ENCODE measurements around the gene UQCC5. TPM values are rescaled to one million over a fixed set of nuclear protein-coding genes. Genes with fewer than 3 reads are reported as not detected.

UQCC5 gene
- total and polyA plus RNA-seq, 8 donors = 1.3 to 58.5 (median 24.0) TPM; not detected in 2

GRCh38 chr3:52521488-52521824 is 14.9 kb upstream of the UQCC5 start:
- Histone ChIP-seq H3K4me1 (peaks cover 0 to 28% (median 20%) of the 10 kb centered on the region in 4 donors), H3K36me3 (peaks cover 0 to 62% (median 31%) of the 10 kb centered on the region in 4 donors), H3K4me3 (no peak overlapping the region), H3K9me3 (no peaks in the 10 kb centered on the region), H3K27me3 (no peaks in the 10 kb centered on the region), H3K27ac (no peak overlapping the region)
- WGBS, 5 donors = 84 to 92% (median 89%) methylated on average over 6 to 8 of the region's 8 CpGs
- intact Hi-C loops (cut with DNase I; ENCODE audit: low total_unique reads) = no loop called here
- TF ChIP-seq, protein P1, sequence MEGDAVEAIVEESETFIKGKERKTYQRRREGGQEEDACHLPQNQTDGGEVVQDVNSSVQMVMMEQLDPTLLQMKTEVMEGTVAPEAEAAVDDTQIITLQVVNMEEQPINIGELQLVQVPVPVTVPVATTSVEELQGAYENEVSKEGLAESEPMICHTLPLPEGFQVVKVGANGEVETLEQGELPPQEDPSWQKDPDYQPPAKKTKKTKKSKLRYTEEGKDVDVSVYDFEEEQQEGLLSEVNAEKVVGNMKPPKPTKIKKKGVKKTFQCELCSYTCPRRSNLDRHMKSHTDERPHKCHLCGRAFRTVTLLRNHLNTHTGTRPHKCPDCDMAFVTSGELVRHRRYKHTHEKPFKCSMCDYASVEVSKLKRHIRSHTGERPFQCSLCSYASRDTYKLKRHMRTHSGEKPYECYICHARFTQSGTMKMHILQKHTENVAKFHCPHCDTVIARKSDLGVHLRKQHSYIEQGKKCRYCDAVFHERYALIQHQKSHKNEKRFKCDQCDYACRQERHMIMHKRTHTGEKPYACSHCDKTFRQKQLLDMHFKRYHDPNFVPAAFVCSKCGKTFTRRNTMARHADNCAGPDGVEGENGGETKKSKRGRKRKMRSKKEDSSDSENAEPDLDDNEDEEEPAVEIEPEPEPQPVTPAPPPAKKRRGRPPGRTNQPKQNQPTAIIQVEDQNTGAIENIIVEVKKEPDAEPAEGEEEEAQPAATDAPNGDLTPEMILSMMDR (IDR thresholded peaks at IDR 0.05) = no peak
- TF ChIP-seq EP300 (IDR thresholded peaks at IDR 0.05) = no peak
- no peak for TF ChIP-seq POLR2A (IDR thresholded peaks at IDR 0.05)
- TF ChIP-seq POLR2AphosphoS5 (IDR thresholded peaks at IDR 0.05) = no peak
- no peak for DNase-seq

DNA sequence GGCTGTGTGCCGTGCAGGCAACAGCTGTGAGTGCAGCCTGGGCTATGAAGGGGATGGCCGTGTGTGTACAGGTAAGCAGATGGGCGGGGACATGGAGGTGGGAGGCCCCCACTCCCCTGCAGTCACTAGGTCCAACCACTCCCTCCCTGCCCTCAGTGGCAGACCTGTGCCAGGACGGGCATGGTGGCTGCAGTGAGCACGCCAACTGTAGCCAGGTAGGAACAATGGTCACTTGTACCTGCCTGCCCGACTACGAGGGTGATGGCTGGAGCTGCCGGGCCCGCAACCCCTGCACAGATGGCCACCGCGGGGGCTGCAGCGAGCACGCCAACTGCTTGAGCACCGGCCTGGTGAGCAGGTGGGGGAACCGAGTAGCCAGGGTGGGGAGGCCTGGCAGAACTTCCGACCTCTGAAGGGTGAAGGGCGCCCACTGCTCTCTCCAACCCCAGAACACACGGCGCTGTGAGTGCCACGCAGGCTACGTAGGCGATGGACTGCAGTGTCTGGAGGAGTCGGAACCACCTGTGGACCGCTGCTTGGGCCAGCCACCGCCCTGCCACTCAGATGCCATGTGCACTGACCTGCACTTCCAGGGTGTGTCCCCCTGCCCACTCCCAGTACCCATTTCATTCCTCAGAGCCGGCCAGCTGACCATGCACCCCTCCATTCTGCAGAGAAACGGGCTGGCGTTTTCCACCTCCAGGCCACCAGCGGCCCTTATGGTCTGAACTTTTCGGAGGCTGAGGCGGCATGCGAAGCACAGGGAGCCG is 14.3 kb upstream of the UQCC5 start:
- DNase-seq = no peak

DNA sequence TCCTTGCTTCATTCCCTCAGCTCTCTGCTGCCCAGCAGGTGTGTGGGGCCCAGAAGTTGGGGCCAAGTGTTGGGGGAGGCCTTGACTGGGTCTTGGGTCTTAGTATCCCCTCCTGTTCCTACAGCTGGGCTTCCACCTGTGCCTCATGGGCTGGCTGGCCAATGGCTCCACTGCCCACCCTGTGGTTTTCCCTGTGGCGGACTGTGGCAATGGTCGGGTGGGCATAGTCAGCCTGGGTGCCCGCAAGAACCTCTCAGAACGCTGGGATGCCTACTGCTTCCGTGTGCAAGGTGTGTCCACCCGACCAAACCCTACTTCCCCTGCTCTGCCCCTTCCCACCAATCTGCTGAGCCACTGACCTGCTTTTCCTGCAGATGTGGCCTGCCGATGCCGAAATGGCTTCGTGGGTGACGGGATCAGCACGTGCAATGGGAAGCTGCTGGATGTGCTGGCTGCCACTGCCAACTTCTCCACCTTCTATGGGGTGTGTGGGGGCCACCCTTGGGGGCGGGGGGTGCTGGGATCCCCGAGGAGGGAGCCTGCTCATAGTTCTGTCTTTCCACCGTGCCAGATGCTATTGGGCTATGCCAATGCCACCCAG is 13.7 kb upstream of the UQCC5 start:
- no peak for DNase-seq
- H3K36me3 ChIP-seq = peaks cover 0 to 73% (median 40%) of the 10 kb centered on the region in 4 donors
- no peaks in the 10 kb centered on the region for H3K27me3 ChIP-seq
- no peak for TF ChIP-seq EP300 (IDR thresholded peaks at IDR 0.05)
- TF ChIP-seq POLR2AphosphoS5 (IDR thresholded peaks at IDR 0.05) = no peak
- TF ChIP-seq, protein P1 (IDR thresholded peaks at IDR 0.05) = no peak
- TF ChIP-seq POLR2A (IDR thresholded peaks at IDR 0.05) = no peak
- no peaks in the 10 kb centered on the region for H3K9me3 ChIP-seq
- H3K4me1 ChIP-seq = peaks cover 0 to 28% (median 20%) of the 10 kb centered on the region in 4 donors
- H3K4me3 ChIP-seq = no peak overlapping the region
- intact Hi-C loops (cut with DNase I; ENCODE audit: low total_unique reads) = no loop called here
- H3K27ac ChIP-seq = no peak overlapping the region
- WGBS, 5 donors = 89 to 94% (median 91%) methylated on average over 12 to 14 of the region's 14 CpGs

More for the DNA sequence above, 14.3 kb upstream of the UQCC5 start:
- Histone ChIP-seq H3K27me3 (no peaks in the 10 kb centered on the region), H3K27ac (no peak overlapping the region), H3K36me3 (peaks cover 0 to 66% (median 34%) of the 10 kb centered on the region in 4 donors), H3K4me3 (no peak overlapping the region), H3K4me1 (peaks cover 0 to 28% (median 20%) of the 10 kb centered on the region in 4 donors), H3K9me3 (no peaks in the 10 kb centered on the region)
- 89 to 93% (median 91%) methylated on average over 18 to 33 of the region's 33 CpGs for WGBS, 5 donors
- intact Hi-C loops (cut with DNase I; ENCODE audit: low total_unique reads) = no loop called here
- TF ChIP-seq, protein P1 (IDR thresholded peaks at IDR 0.05) = no peak
- TF ChIP-seq POLR2A (IDR thresholded peaks at IDR 0.05) (no peak), POLR2AphosphoS5 (IDR thresholded peaks at IDR 0.05) (no peak), EP300 (IDR thresholded peaks at IDR 0.05) (no peak)

GRCh38 chr3:52523386-52524257 is 12.8 kb upstream of the UQCC5 start:
- no peaks in the 10 kb centered on the region for H3K27me3 ChIP-seq
- TF ChIP-seq POLR2AphosphoS5 (IDR thresholded peaks at IDR 0.05) = no peak
- no peak overlapping the region for H3K27ac ChIP-seq
- intact Hi-C loops (cut with DNase I; ENCODE audit: low total_unique reads) = no loop called here
- peaks cover 0 to 81% (median 49%) of the 10 kb centered on the region in 4 donors for H3K36me3 ChIP-seq
- H3K4me1 ChIP-seq = peaks cover 0 to 23% (median 17%) of the 10 kb centered on the region in 4 donors
- WGBS, 5 donors = 92 to 96% (median 94%) methylated on average over 12 to 26 of the region's 26 CpGs
- DNase-seq = no peak
- H3K4me3 ChIP-seq = no peak overlapping the region
- H3K9me3 ChIP-seq = no peaks in the 10 kb centered on the region

All from stomach (tissue), 9 donors.